H1 (cell line): ENCODE measurements around the gene PRRT1B. TPM values are rescaled to one million over a fixed set of nuclear protein-coding genes. Genes with fewer than 3 reads are reported as not detected.

Experiments
- CTCF ChIA-PET: fragments of 300-600 bp; sonication (Branson Sonifier 250); formaldehyde crosslinking; loops from one replicate; lab custom pipeline; 2021; ENCODE audit not compliant: partially characterized antibody; lab: Charles Lee
- POLR2A ChIA-PET: fragments of 300-600 bp; sonication (Branson Sonifier 250); formaldehyde crosslinking; loops from one replicate; lab custom pipeline; 2021; ENCODE audit warnings: inconsistent platforms; ENCODE audit not compliant: partially characterized antibody; lab: Charles Lee
- DNase-seq, 2 experiments: peaks; one replicate each; pipeline versions ENCODE4 v3.0.0 to v3.0.0-alpha.2; 2010 to 2022; ENCODE audit warnings: low spot score in 2 of 2, low read depth in 1 of 2, mixed read lengths in 1 of 2
- FAIRE-seq: peaks from 2 replicates; lab custom pipeline; 2011; peaks lifted over from hg19 to GRCh38; lab: Jason Lieb, UNC
- H2AFZ ChIP-seq: 2 replicates; pipeline ENCODE4 v1.8.1; 2012; ENCODE audit warnings: low read length, inconsistent platforms
- H2AK5ac ChIP-seq: 2 replicates; pipeline ENCODE4 v1.6.1; 2013; ENCODE audit warnings: low read depth, low read length
- H2BK120ac ChIP-seq: replicated peaks from 2 replicates; pipeline ENCODE3; 2013; ENCODE audit warnings: low read depth, low read length, inconsistent platforms
- H2BK12ac ChIP-seq: 2 replicates; pipeline ENCODE4 v1.6.1; 2013; ENCODE audit warnings: low read depth, low read length
- H2BK15ac ChIP-seq: 2 replicates; pipeline ENCODE4 v1.6.1; 2013; ENCODE audit warnings: low read length
- H2BK20ac ChIP-seq: 2 replicates; pipeline ENCODE4 v1.6.1; 2013; ENCODE audit warnings: low read length
- H2BK5ac ChIP-seq: 2 replicates; pipeline ENCODE4 v1.6.1; 2013; ENCODE audit warnings: low read depth, low read length
- H3K14ac ChIP-seq: 2 replicates; pipeline ENCODE4 v1.6.1; 2013; ENCODE audit warnings: inconsistent platforms; ENCODE audit not compliant: insufficient read length
- H3K18ac ChIP-seq: 2 replicates; pipeline ENCODE4 v1.6.1; 2013; ENCODE audit warnings: low read length; ENCODE audit errors: extremely low read depth
- H3K23ac ChIP-seq: 2 replicates; pipeline ENCODE4 v1.6.1; 2013; ENCODE audit warnings: inconsistent platforms; ENCODE audit not compliant: insufficient read length
- H3K23me2 ChIP-seq: 2 replicates; pipeline ENCODE4 v1.6.1; 2013; ENCODE audit warnings: low read depth, low read length
- H3K27ac ChIP-seq: 2 replicates; pipeline ENCODE4 v1.6.1; 2011; ENCODE audit warnings: low read depth, low read length, inconsistent platforms
- H3K27me3 ChIP-seq, 4 experiments: replicated peaks in 1 of 4; 1 replicate in 1 of 4; 2 replicates in 3 of 4; pipeline versions ENCODE4 v1.6.1 to v1.8.1; 2011 to 2013; ENCODE audit warnings: low read length in 3 of 4, mild to moderate bottlenecking in 3 of 4, inconsistent platforms in 2 of 4, mixed read lengths in 2 of 4, moderate library complexity in 1 of 4; ENCODE audit not compliant: control insufficient read depth in 3 of 4, insufficient read depth in 3 of 4; ENCODE audit errors: extremely low read depth in 1 of 4
- H3K36me3 ChIP-seq, 4 experiments: 2 replicates each; pipeline versions ENCODE4 v1.6.1 to v1.8.1; 2011 to 2013; ENCODE audit warnings: mild to moderate bottlenecking in 4 of 4, low read length in 3 of 4, moderate library complexity in 2 of 4, control low read depth in 1 of 4, inconsistent platforms in 1 of 4; ENCODE audit not compliant: insufficient read depth in 4 of 4, control insufficient read depth in 2 of 4
- H3K4ac ChIP-seq: replicated peaks from 2 replicates; pipeline ENCODE3; 2013; ENCODE audit warnings: low read length, low read depth, mixed read lengths, inconsistent platforms; ENCODE audit not compliant: insufficient read length
- H3K4me1 ChIP-seq, 4 experiments: replicated peaks in 1 of 4; 1 replicate in 1 of 4; 2 replicates in 3 of 4; pipeline versions ENCODE4 v1.6.1 to v1.8.1; 2011 to 2013; ENCODE audit warnings: low read length in 3 of 4, inconsistent platforms in 2 of 4, mixed read lengths in 1 of 4; ENCODE audit not compliant: insufficient read depth in 4 of 4, control insufficient read depth in 3 of 4
- H3K4me2 ChIP-seq, 2 experiments: 2 replicates each; pipeline versions ENCODE4 v1.6.1 to v1.8.1; 2011 to 2013; ENCODE audit warnings: low read depth in 2 of 2, low read length in 2 of 2, control low read depth in 1 of 2, inconsistent platforms in 1 of 2, mild to moderate bottlenecking in 1 of 2; ENCODE audit not compliant: insufficient read depth in 1 of 2
- H3K4me3 ChIP-seq, 4 experiments: fragments of 200-600, 300-600 bp in 1 of 4; sonication (generic), shearing (Covaris generic), sonication (Bioruptor Twin) in 1 of 4; 2 replicates each; pipeline versions ENCODE4 v1.5.1 to v1.8.1; 2011 to 2016; ENCODE audit warnings: low read length in 4 of 4, low read depth in 3 of 4, control low read depth in 2 of 4, inconsistent platforms in 2 of 4, mild to moderate bottlenecking in 2 of 4, mixed read lengths in 1 of 4, moderate library complexity in 1 of 4; ENCODE audit not compliant: insufficient read depth in 2 of 4; ENCODE audit errors: extremely low read depth in 1 of 4
- H3K56ac ChIP-seq: replicated peaks from 2 replicates; pipeline ENCODE3; 2013; ENCODE audit warnings: low read depth, mild to moderate bottlenecking, mixed read lengths, low read length, inconsistent platforms; ENCODE audit not compliant: insufficient read length
- H3K79me1 ChIP-seq: 2 replicates; pipeline ENCODE4 v1.6.1; 2013; ENCODE audit warnings: low read depth, low read length, control low read depth
- H3K79me2 ChIP-seq, 2 experiments: 2 replicates each; pipeline versions ENCODE4 v1.6.1 to v1.8.1; 2012 to 2013; ENCODE audit warnings: low read length in 2 of 2, mild to moderate bottlenecking in 2 of 2, inconsistent platforms in 1 of 2; ENCODE audit not compliant: insufficient read depth in 2 of 2, control insufficient read depth in 1 of 2
- H3K9ac ChIP-seq, 4 experiments: replicated peaks in 1 of 4; 1 replicate in 1 of 4; 2 replicates in 3 of 4; pipeline versions ENCODE4 v1.6.1 to v1.8.1; 2011 to 2013; ENCODE audit warnings: low read depth in 3 of 4, low read length in 3 of 4, control low read depth in 2 of 4, mild to moderate bottlenecking in 2 of 4, moderate library complexity in 2 of 4, inconsistent platforms in 1 of 4; ENCODE audit errors: extremely low read depth in 1 of 4
- H3K9me3 ChIP-seq, 2 experiments: 2 replicates each; pipeline versions ENCODE4 v1.6.1 to v1.8.1; 2012 to 2013; ENCODE audit warnings: mild to moderate bottlenecking in 2 of 2, moderate library complexity in 2 of 2, control low read depth in 1 of 2, inconsistent platforms in 1 of 2, low read depth in 1 of 2, low read length in 1 of 2, mixed read lengths in 1 of 2; ENCODE audit not compliant: insufficient read depth in 2 of 2
- H4K20me1 ChIP-seq, 2 experiments: replicated peaks in 1 of 2; 2 replicates each; pipeline versions ENCODE3 to v1.8.1; 2011 to 2013; ENCODE audit warnings: inconsistent platforms in 2 of 2, low read length in 2 of 2, mild to moderate bottlenecking in 1 of 2; ENCODE audit not compliant: insufficient read depth in 2 of 2, control insufficient read depth in 1 of 2
- H4K5ac ChIP-seq: 2 replicates; pipeline ENCODE4 v1.6.1; 2013; ENCODE audit warnings: low read length, low read depth, mixed read lengths, inconsistent platforms; ENCODE audit not compliant: insufficient read length
- H4K8ac ChIP-seq: 2 replicates; pipeline ENCODE4 v1.8.0; 2013; ENCODE audit warnings: mild to moderate bottlenecking, moderate library complexity, low read length, inconsistent platforms; ENCODE audit not compliant: insufficient read depth; ENCODE audit errors: extremely low read depth
- H4K91ac ChIP-seq: replicated peaks from 2 replicates; pipeline ENCODE3; 2013; ENCODE audit warnings: low read length, mixed read lengths, inconsistent platforms; ENCODE audit not compliant: insufficient read length
- ASH2L ChIP-seq: fragments of 200-600, 300-600 bp; sonication (generic); IDR thresholded peaks from one replicate; pipeline ENCODE4 v1.7.1; 2017; ENCODE audit warnings: low read length
- EP300 ChIP-seq, 2 experiments: IDR thresholded peaks; 1 replicate in 1 of 2; 2 replicates in 1 of 2; pipeline ENCODE4 v1.6.1; 2011 to 2012; ENCODE audit warnings: low read depth in 2 of 2, low read length in 2 of 2, mild to moderate bottlenecking in 2 of 2, borderline replicate concordance in 1 of 2, inconsistent platforms in 1 of 2, moderate library complexity in 1 of 2
- GABPA ChIP-seq: IDR thresholded peaks from 2 replicates; pipeline ENCODE4 v1.6.1; 2011; ENCODE audit warnings: mild to moderate bottlenecking, low read length, moderate library complexity, borderline replicate concordance; ENCODE audit not compliant: insufficient read depth
- HDAC6 ChIP-seq: IDR thresholded peaks from one replicate; pipeline ENCODE4 v1.7.1; 2012; ENCODE audit warnings: low read depth, mild to moderate bottlenecking, inconsistent platforms, low read length, moderate library complexity
- MAFK ChIP-seq: IDR thresholded peaks from 2 replicates; pipeline ENCODE4 v1.6.1; 2012; ENCODE audit warnings: low read depth, mild to moderate bottlenecking, improper control_type of control experiment, low read length
- RAD21 ChIP-seq, 2 experiments: IDR thresholded peaks in 1 of 2; conservative IDR thresholded peaks in 1 of 2; 2 replicates each; pipeline ENCODE4 v1.6.1; 2011; ENCODE audit warnings: low read depth in 2 of 2, low read length in 2 of 2, improper control_type of control experiment in 1 of 2, inconsistent platforms in 1 of 2, mild to moderate bottlenecking in 1 of 2, moderate library complexity in 1 of 2
- RFX5 ChIP-seq: IDR thresholded peaks from 2 replicates; pipeline ENCODE4 v1.6.1; 2011; ENCODE audit warnings: low read depth, low read length, improper control_type of control experiment, borderline replicate concordance
- RNF2 ChIP-seq: fragments of 200-900, 300-1000 bp; sonication (generic); IDR thresholded peaks from 2 replicates; pipeline ENCODE4 v1.7.1; 2016; ENCODE audit warnings: borderline replicate concordance, low read depth, mild to moderate bottlenecking, antibody characterized with exemption, low read length; ENCODE audit not compliant: poor library complexity, severe bottlenecking; ENCODE audit errors: missing control alignments
- SAP30 ChIP-seq: fragments of 300-600 bp; sonication (generic); IDR thresholded peaks from 2 replicates; pipeline ENCODE4 v1.7.1; 2012; ENCODE audit warnings: low read length, moderate library complexity, mild to moderate bottlenecking, inconsistent platforms; ENCODE audit not compliant: insufficient read depth, insufficient replicate concordance
- SIRT6 ChIP-seq: IDR thresholded peaks from one replicate; pipeline ENCODE4 v1.7.1; 2012; ENCODE audit warnings: low read length, inconsistent platforms
- SP4 ChIP-seq: IDR thresholded peaks from 2 replicates; pipeline ENCODE4 v1.6.1; 2012; ENCODE audit warnings: low read length, inconsistent platforms
- TBP ChIP-seq: IDR thresholded peaks from 2 replicates; pipeline ENCODE4 v1.6.1; 2011; ENCODE audit warnings: low read depth, low read length, improper control_type of control experiment
- WGBS, 2 experiments: shearing (Covaris generic) in 1 of 2; methylation state at CpG; one replicate each; pipeline versions ENCODE4 v1.1.6 to v1.1.7; 2013 to 2015; ENCODE audit warnings: low lambda C conversion rate in 2 of 2, mixed read lengths in 2 of 2, inconsistent platforms in 1 of 2, low coverage in 1 of 2, missing lambda C conversion rate in 1 of 2; ENCODE audit not compliant: insufficient replicate concordance in 2 of 2, insufficient coverage in 1 of 2, insufficient read length in 1 of 2; ENCODE audit errors: extremely low coverage in 1 of 2, missing lambda C conversion rate in 1 of 2; 5-methylcytosine and 5-hydroxymethylcytosine counted together
- polyA plus RNA-seq, 7 experiments: library from polyadenylated mRNA; depleted of rRNA in 3 of 7; stranded (reverse) in 5 of 7; unstranded in 2 of 7; fragments of >200 nt in 5 of 7; fragments of 200-250 nt in 2 of 7; gene quantifications; 1 replicate in 5 of 7; 2 replicates in 1 of 7; 4 replicates in 1 of 7; pipeline versions ENCODE4 v1.2.1 to v1.2.3, GENCODE V29; 2011 to 2013; ENCODE audit warnings: missing spikeins in 2 of 7, mixed read lengths in 2 of 7
- total RNA-seq: library from RNA; stranded (reverse); fragmentation: NEBNext Ultra II Directional; extraction: Animal tissue kit (Norgen Biotek cat#: 25700); gene quantifications from 2 replicates; pipeline ENCODE4 v1.2.1, GENCODE V29; 2021
- TF ChIP-seq, protein P1 (sequence below): IDR thresholded peaks from 2 replicates; pipeline ENCODE4 v1.6.1; 2012; ENCODE audit warnings: inconsistent platforms

The PRRT1B gene
- total and polyA plus RNA-seq, 2 of the 8 experiments (the other 6 are each of a cell fraction or from before 2014, with no cell fraction given) = 0.30 to 1.2 TPM

DNA sequence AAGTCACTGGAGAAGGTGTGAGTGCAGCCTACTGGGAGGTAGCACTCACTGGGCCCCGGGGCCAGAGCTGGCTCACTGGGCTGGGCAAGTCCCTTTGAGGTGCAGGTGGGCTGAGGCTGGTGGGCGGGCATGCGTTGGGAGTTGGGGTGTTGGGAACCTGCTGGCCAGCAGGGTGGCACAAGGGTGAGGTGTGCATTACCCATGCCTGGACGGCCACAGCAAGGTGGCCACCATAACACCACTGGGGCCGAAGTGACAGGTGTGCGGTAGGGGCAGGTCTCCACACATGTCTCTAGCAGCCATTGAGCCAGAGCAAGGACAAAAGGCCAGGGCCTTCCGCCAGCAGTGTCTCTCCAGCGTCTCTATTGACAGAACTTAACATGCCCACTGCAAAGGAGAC, 22.6 kb downstream of the PRRT1B start:
- DNase-seq = no peak
- Histone ChIP-seq H3K27me3 (no peaks in the 10 kb centered on the region), H3K4me1 (no peaks in the 10 kb centered on the region), H3K79me1 (no peaks in the 10 kb centered on the region), H2AFZ (no peak overlapping the region), H3K79me2 (no peaks in the 10 kb centered on the region), H3K27ac (no peak overlapping the region), H2BK12ac (no peak overlapping the region), H3K56ac (no peak overlapping the region), H3K23me2 (no peaks in the 10 kb centered on the region), H3K4ac (no peak overlapping the region), H3K18ac (no peak overlapping the region), H3K9ac (no peak overlapping the region), H2BK5ac (no peak overlapping the region), H4K91ac (no peak overlapping the region), H2BK120ac (no peak overlapping the region), H2AK5ac (no peak overlapping the region), H4K8ac (no peak overlapping the region), H3K14ac (no peak overlapping the region), H3K4me3 (no peak overlapping the region), H3K9me3 (peaks cover 2 to 4% of the 10 kb centered on the region in 2 experiments; a peak in 2 of 4 replicates), H4K5ac (no peak overlapping the region), H2BK20ac (no peak overlapping the region), H3K36me3 (no peaks in the 10 kb centered on the region), H3K23ac (no peak overlapping the region), H2BK15ac (no peak overlapping the region), H3K4me2 (no peak overlapping the region), H4K20me1 (no peaks in the 10 kb centered on the region)
- no peak for FAIRE-seq
- ChIA-PET CTCF (no interaction called here), POLR2A (no interaction called here)
- WGBS, 2 experiments = 96% methylated on average over 8 of the region's 8 CpGs; no CpG with 5 or more reads in 1 of the 2 experiments
- TF ChIP-seq RFX5 (no peak), EP300 (IDR thresholded peaks at IDR 0.05; ENCODE audit: borderline replicate concordance in 1 of 2, low read depth in 2 of 2, low read length in 2 of 2) (no peak), MAFK (no peak), RAD21 (IDR thresholded peaks at IDR 0.05 in 1 of 2, conservative IDR thresholded peaks at IDR 0.05 in 1 of 2; ENCODE audit: low read depth in 2 of 2, low read length in 2 of 2) (no peak), SP4 (no peak), GABPA (no peak), HDAC6 (no peak), ASH2L (no peak), SIRT6 (no peak), RNF2 (no peak), SAP30 (no peak), TBP (no peak)
- TF ChIP-seq, protein P1, sequence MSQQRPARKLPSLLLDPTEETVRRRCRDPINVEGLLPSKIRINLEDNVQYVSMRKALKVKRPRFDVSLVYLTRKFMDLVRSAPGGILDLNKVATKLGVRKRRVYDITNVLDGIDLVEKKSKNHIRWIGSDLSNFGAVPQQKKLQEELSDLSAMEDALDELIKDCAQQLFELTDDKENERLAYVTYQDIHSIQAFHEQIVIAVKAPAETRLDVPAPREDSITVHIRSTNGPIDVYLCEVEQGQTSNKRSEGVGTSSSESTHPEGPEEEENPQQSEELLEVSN = no peak
